Activated CD4-positive, alpha-beta T cell treated with anti-CD3 and anti-CD28 coated beads for 4 hours (primary cell): Measurements from ENCODE around the gene JADE3.
A peak's percentile ranks its signal among the peaks of the same experiment; 100 is the strongest.

Experiments
- DNase-seq, 2 donors: peaks; one replicate each; pipeline ENCODE4 v3.0.0-alpha.2; 2020

Gene JADE3

GRCh38 chrX:46912098-46912602 is at the start of gene JADE3:
Gene JADE3 (plus strand): TSS chrX:46912421. CDS start chrX:46984895, 72,474 bp downstream.
- peak; percentile 17 to 18 for DNase-seq

GRCh38 chrX:46863072-46863471 is 49.1 kb upstream of the JADE3 start:
- no peak for DNase-seq

- DNase-seq: no peak
Measured at GRCh38 chrX:46864606-46865005, 47.6 kb upstream of the JADE3 start.

GRCh38 chrX:46865281-46865680 is 46.9 kb upstream of the JADE3 start:
- no peak for DNase-seq

- no peak for DNase-seq
Measured at GRCh38 chrX:46866726-46867125, 45.5 kb upstream of the JADE3 start.

- no peak for DNase-seq
Measured at GRCh38 chrX:46873746-46874145, 38.5 kb upstream of the JADE3 start.

- DNase-seq: no peak
Measured at GRCh38 chrX:46876901-46877300, 35.3 kb upstream of the JADE3 start.

GRCh38 chrX:46882266-46882665 is 30.0 kb upstream of the JADE3 start:
- no peak for DNase-seq

GRCh38 chrX:46884799-46885198 is 27.4 kb upstream of the JADE3 start:
- DNase-seq: no peak

- DNase-seq: no peak
Measured at GRCh38 chrX:46898207-46898606, 14.0 kb upstream of the JADE3 start.

GRCh38 chrX:46903458-46904242 is 8.6 kb upstream of the JADE3 start:
- peak; percentile 49 to 54 for DNase-seq

GRCh38 chrX:46904626-46905025 is 7.6 kb upstream of the JADE3 start:
- no peak for DNase-seq

GRCh38 chrX:46910415-46910814 is 1.8 kb upstream of the JADE3 start:
- DNase-seq: no peak

GRCh38 chrX:46912603-46913491 is 626 bp downstream of the JADE3 start:
- peak; percentile 1 to 12 for DNase-seq

- DNase-seq: no peak
Measured at GRCh38 chrX:46913667-46914066, 1.4 kb downstream of the JADE3 start.

GRCh38 chrX:46916273-46916672 is 4.1 kb downstream of the JADE3 start:
- no peak for DNase-seq

GRCh38 chrX:46917622-46918021 is 5.4 kb downstream of the JADE3 start:
- no peak for DNase-seq

- no peak for DNase-seq
Measured at GRCh38 chrX:46918434-46918833, 6.2 kb downstream of the JADE3 start.

GRCh38 chrX:46920235-46920634 is 8.0 kb downstream of the JADE3 start:
- DNase-seq: no peak

GRCh38 chrX:46922611-46923010 is 10.4 kb downstream of the JADE3 start:
- DNase-seq: no peak

- DNase-seq: no peak
Measured at GRCh38 chrX:46927718-46928117, 15.5 kb downstream of the JADE3 start.

- DNase-seq: no peak
Measured at GRCh38 chrX:46929439-46930261, 17.4 kb downstream of the JADE3 start.

- DNase-seq: no peak
Measured at GRCh38 chrX:46935295-46935694, 23.1 kb downstream of the JADE3 start.
